ENCODE results near the gene MMP20.
A peak's percentile ranks its signal among the peaks of the same experiment; 100 is the strongest.
"Not testable (repeated sequence)": the region's sequence is repeated elsewhere in the genome, so short reads cannot be mapped to it uniquely, and the experiment has no call there.

MMP20 gene

GRCh38 chr11:102625177-102625576 is at the start of gene MMP20:
Gene MMP20 (minus strand): TSS chr11:102625332. CDS start chr11:102625319, 13 bp downstream.
- DNase-seq: no peak

GRCh38 chr11:102669664-102670063 is 44.5 kb upstream of the MMP20 start:
- no peak for DNase-seq

- DNase-seq: peak in 1 of 2 donors; percentile 9
Observed at GRCh38 chr11:102666331-102666957, 41.3 kb upstream of the MMP20 start.

- no peak for DNase-seq
Observed at GRCh38 chr11:102664001-102664752, 39.0 kb upstream of the MMP20 start.

GRCh38 chr11:102662607-102663006 is 37.5 kb upstream of the MMP20 start:
- no peak for DNase-seq

GRCh38 chr11:102661040-102661439 is 35.9 kb upstream of the MMP20 start:
- no peak for DNase-seq

- DNase-seq: no peak
Observed at GRCh38 chr11:102656528-102656927, 31.4 kb upstream of the MMP20 start.

GRCh38 chr11:102655547-102655946 is 30.4 kb upstream of the MMP20 start:
- DNase-seq: no peak

GRCh38 chr11:102654761-102655160 is 29.6 kb upstream of the MMP20 start:
- no peak for DNase-seq

- no peak for DNase-seq
Observed at GRCh38 chr11:102653744-102654291, 28.7 kb upstream of the MMP20 start.

- no peak for DNase-seq
Observed at GRCh38 chr11:102647430-102647829, 22.3 kb upstream of the MMP20 start.

- DNase-seq: no peak
Observed at GRCh38 chr11:102643941-102644340, 18.8 kb upstream of the MMP20 start.

GRCh38 chr11:102640946-102641345 is 15.8 kb upstream of the MMP20 start:
- DNase-seq: no peak

- no peak for DNase-seq
Observed at GRCh38 chr11:102639656-102640055, 14.5 kb upstream of the MMP20 start.

GRCh38 chr11:102637731-102638130 is 12.6 kb upstream of the MMP20 start:
- DNase-seq: no peak

GRCh38 chr11:102633385-102634026 is 8.4 kb upstream of the MMP20 start:
- DNase-seq: no peak

GRCh38 chr11:102632026-102632425 is 6.9 kb upstream of the MMP20 start:
- DNase-seq: no peak

- DNase-seq: no peak
Observed at GRCh38 chr11:102630598-102631448, 5.7 kb upstream of the MMP20 start.

- not testable (repeated sequence) for DNase-seq
Observed at GRCh38 chr11:102629908-102630307, 4.8 kb upstream of the MMP20 start.

GRCh38 chr11:102626676-102627075 is 1.5 kb upstream of the MMP20 start:
- DNase-seq: no peak

GRCh38 chr11:102623998-102624397 is 1.1 kb downstream of the MMP20 start:
- DNase-seq: no peak

GRCh38 chr11:102623128-102623527 is 2.0 kb downstream of the MMP20 start:
- no peak for DNase-seq

GRCh38 chr11:102622258-102622657 is 2.9 kb downstream of the MMP20 start:
- DNase-seq: no peak
